Ascending aorta (tissue), 2 donors: ENCODE measurements around the gene LCN10. TPM values are rescaled to one million over a fixed set of nuclear protein-coding genes. Genes with fewer than 3 reads are reported as not detected.

Experiments used
- DNase-seq, 2 donors: peaks; one replicate each; pipeline ENCODE4 v3.0.0-alpha.2; 2019; ENCODE audit warnings: low spot score in 2 of 2
- H3K27ac ChIP-seq, 2 donors: fragments of 200-600 bp; sonication (generic); one replicate each; pipeline ENCODE4 v1.5.1; 2016 to 2017; ENCODE audit warnings: mild to moderate bottlenecking in 1 of 2
- H3K27me3 ChIP-seq: fragments of 200-600 bp; sonication (generic); one replicate; pipeline ENCODE4 v1.5.1; 2017
- H3K36me3 ChIP-seq, 2 donors: fragments of 200-600 bp; sonication (generic); one replicate each; pipeline ENCODE4 v1.5.1; 2016
- H3K4me1 ChIP-seq, 2 donors: fragments of 200-600 bp; sonication (generic); one replicate each; pipeline ENCODE4 v1.5.1; 2016 to 2017; ENCODE audit warnings: mild to moderate bottlenecking in 1 of 2
- H3K4me3 ChIP-seq, 2 donors: fragments of 200-600 bp; sonication (generic); one replicate each; pipeline ENCODE4 v1.5.1; 2016 to 2017; ENCODE audit warnings: mild to moderate bottlenecking in 1 of 2
- H3K9me3 ChIP-seq, 2 donors: fragments of 200-600 bp; sonication (generic); one replicate each; pipeline ENCODE4 v1.5.1; 2016
- CTCF ChIP-seq, 3 experiments: fragments of 200-600 bp in 2 of 3; fragments of 450-650 bp in 1 of 3; sonication (generic) in 2 of 3; IDR thresholded peaks; one replicate each; pipeline ENCODE4 v1.5.1; 2016 to 2019; ENCODE audit warnings: antibody characterized with exemption in 3 of 3, mild to moderate bottlenecking in 1 of 3, moderate library complexity in 1 of 3
- intact Hi-C: fragments of 100-400 bp; cut with DNase I; formaldehyde crosslinking; loops from one replicate; pipeline ENCODE4 v1.15.1; 2023
- total RNA-seq: library from RNA; depleted of rRNA; stranded (reverse); fragments of >200 nt; gene quantifications from one replicate; pipeline ENCODE4 v1.1.0, GENCODE V29; 2016

The LCN10 gene
- total RNA-seq, 1 donor from 2014 or later = 28.5 TPM

DNA sequence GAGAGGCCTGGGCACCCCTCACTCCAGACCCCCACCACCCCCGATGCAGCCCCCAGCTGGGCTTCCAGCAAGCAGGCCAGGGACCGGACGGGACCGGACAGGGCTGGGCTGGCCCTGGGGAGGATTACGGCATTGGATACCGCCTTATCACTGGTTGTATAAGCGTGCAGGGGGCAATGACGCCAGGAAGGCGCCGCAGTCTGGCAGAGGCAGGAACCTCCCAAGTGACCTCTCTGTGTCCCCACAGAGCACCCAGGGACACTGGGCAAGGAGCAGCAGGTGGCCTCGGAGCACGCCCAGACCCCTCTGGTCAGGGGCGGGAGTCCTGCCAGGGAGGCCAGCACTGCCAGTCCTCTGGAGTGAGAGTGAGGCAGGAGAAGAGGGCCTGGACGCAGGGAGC, 22.3 kb upstream of the LCN10 start:
- Histone ChIP-seq H3K27ac (no peak overlapping the region), H3K27me3 (peaks cover 4% of the 10 kb centered on the region), H3K4me1 (no peaks in the 10 kb centered on the region), H3K9me3 (no peaks in the 10 kb centered on the region), H3K4me3 (no peak overlapping the region), H3K36me3 (no peaks in the 10 kb centered on the region)
- no peak for DNase-seq
- intact Hi-C loops = no loop called here
- no peak for TF ChIP-seq CTCF (IDR thresholded peaks at IDR 0.05)

DNA sequence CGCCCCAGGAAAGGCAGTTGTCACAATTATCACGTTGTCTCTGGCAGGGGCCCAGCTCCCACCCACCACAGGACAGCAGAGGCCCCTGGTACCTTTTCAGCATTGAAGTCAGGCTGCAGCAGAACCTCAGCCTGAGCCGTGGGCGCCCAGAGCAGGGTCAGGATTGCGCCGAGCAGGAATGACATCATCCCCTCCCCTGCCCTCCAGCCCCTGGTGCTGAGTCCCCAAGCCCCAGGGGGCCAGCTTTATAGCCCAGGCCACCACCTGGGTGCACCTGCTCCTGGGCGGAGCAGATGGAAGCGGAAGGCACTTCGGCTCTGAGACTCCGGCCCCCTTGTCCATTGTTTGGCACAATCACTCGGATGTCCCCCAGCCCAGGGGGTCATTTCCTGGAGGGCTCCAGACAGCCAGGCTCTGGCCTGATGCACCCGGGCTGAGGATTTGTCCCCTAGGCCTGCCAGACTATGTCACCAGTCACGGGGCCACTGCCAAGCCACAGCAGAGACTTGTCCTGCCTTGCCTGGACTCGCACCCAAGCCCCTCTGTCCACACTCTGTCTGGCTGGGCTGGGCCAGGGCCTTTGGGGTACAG, 21.7 kb upstream of the LCN10 start, which contains the start of gene LCN15:
TSS of gene LCN15 (minus strand) at position 218 of the 591 bp plus-strand sequence. CDS start at position 188, 30 bp downstream.
- no peaks in the 10 kb centered on the region for H3K9me3 ChIP-seq
- H3K27me3 ChIP-seq = no peaks in the 10 kb centered on the region
- no peak for DNase-seq
- intact Hi-C loops = no loop called here
- no peak within 1 kb of the TSS for H3K4me3 ChIP-seq
- H3K27ac ChIP-seq = no peak within 1 kb of the TSS
- no peaks in the 10 kb centered on the region for H3K4me1 ChIP-seq
- no peaks in the 10 kb centered on the region for H3K36me3 ChIP-seq
- no peak for TF ChIP-seq CTCF (IDR thresholded peaks at IDR 0.05)

GRCh38 chr9:136763649-136764035, 20.9 kb upstream of the LCN10 start:
- Histone ChIP-seq H3K4me3 (no peak overlapping the region), H3K27me3 (no peaks in the 10 kb centered on the region), H3K27ac (no peak overlapping the region), H3K9me3 (no peaks in the 10 kb centered on the region), H3K4me1 (no peaks in the 10 kb centered on the region), H3K36me3 (no peaks in the 10 kb centered on the region)
- no peak for DNase-seq
- intact Hi-C loops = no loop called here
- TF ChIP-seq CTCF (IDR thresholded peaks at IDR 0.05) = no peak

GRCh38 chr9:136762915-136763648, 20.3 kb upstream of the LCN10 start:
- no peaks in the 10 kb centered on the region for H3K4me1 ChIP-seq
- no peaks in the 10 kb centered on the region for H3K9me3 ChIP-seq
- no peak overlapping the region for H3K27ac ChIP-seq
- DNase-seq = no peak
- no peaks in the 10 kb centered on the region for H3K36me3 ChIP-seq
- no peak for TF ChIP-seq CTCF (IDR thresholded peaks at IDR 0.05)
- no peaks in the 10 kb centered on the region for H3K27me3 ChIP-seq
- intact Hi-C loops = no loop called here
- no peak overlapping the region for H3K4me3 ChIP-seq

DNA sequence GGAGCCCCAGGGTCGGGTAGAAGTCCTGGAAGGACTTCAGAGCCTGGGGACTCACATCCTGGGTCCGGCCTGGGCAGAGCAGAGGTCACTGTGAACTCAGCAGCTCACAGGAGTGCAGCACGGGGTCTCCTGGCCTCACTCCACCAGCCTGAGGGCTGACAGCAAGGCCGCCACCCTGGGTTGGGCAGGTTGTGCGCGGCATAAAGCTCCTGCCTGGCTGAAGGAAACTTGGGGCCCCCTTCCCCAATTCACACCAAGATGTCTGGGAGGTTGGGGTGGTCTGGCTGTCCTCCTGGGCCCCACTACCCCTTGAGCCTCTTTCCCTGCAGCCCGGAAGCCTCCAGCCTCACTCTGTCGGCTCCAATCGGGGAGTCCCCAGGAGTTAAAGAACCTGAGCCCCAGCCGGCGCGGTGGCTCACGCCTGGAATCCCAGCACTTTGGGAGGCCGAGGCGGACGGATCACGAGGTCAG, 19.5 kb upstream of the LCN10 start:
- intact Hi-C loops = no loop called here
- TF ChIP-seq CTCF (IDR thresholded peaks at IDR 0.05) = no peak
- H3K9me3 ChIP-seq = no peaks in the 10 kb centered on the region
- no peaks in the 10 kb centered on the region for H3K27me3 ChIP-seq
- no peak overlapping the region for H3K27ac ChIP-seq
- H3K4me1 ChIP-seq = no peaks in the 10 kb centered on the region
- no peak for DNase-seq
- no peaks in the 10 kb centered on the region for H3K36me3 ChIP-seq
- no peak overlapping the region for H3K4me3 ChIP-seq
